GM19467 (cell line): ENCODE measurements around the gene SH3RF3.

ENCODE experiments used
- ATAC-seq: cut with Tn5 transposase; IDR thresholded peaks from one replicate; pipeline ENCODE4 v1.9.1; 2021; ENCODE audit warnings: mild to moderate bottlenecking, moderate library complexity; ENCODE audit not compliant: unreplicated experiment

The SH3RF3 gene

DNA sequence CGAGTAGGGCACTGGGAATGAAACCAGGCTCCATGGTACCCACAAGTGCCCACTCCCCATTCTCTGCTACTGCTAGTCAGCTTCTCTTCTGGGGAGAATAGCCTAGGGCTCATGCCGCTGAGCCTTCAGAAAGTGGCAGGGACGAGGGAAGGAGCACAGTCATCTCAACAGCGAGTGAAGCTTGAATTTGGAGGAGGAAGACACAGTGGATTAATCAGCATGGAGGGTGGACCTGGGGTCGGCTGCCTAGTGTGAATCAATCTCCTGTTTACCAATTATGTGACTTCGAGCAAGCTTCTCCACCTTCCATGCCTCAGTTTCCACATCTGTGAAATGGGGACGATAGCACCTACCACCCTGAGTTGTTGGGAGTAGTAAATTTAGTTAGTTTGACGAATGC is 327.8 kb downstream of the SH3RF3 start:
- no peak for ATAC-seq

DNA sequence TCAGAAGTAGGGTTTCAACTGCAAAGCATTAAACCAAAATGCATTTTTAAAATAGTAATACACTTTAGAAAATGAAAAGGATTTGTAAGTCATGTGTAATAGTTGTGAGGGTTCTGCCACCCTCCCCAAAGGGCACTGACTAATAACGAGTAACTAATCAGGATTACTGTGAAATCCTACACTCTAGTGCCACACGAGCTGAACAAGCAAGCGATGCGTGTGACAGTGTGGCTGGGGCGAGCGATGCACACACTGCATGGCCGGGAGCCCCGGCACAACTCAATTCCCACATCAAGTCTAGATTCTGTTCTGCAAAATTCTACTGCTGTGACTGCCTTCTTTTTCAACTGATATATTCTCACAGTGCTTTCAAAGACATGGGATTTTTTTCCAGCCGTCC is 328.4 kb downstream of the SH3RF3 start:
- no peak for ATAC-seq

DNA sequence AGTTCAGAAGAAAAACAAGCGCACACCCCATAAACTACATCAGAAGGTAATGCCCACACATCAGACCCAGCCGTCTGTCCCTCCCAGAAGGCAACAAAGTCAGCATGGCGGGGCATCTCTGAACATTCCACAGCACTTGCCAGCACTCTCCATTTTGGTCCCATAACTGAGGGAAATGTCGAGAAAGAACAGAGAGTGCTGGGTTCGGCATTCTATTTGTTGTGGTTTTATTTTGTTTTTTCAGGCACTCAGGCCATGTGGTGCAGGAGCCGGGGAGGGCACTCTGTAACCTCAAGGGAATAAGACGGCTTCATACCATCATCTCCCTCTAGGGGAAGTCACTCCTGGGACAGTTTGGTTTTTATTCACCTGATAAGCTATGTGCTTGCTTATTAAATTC is 328.8 kb downstream of the SH3RF3 start:
- no peak for ATAC-seq

DNA sequence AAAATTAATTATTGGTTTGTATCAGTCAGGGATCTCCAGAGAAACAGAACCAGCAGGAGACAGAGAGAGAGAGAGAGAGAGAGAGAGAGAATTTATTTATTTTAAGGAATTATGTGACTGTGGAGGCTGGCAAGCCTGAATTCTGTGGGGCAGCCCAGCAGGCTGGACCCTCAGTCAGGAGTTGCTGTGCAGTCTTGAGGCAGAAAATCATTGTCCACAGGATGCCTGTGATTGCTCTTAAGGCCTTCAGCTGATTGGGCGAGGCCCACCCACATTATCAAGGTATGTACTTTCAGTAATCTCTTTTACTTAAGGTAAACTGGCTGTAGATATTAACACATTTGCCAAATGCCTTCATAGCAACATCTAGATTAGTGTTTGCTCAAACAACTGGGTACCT is 329.5 kb downstream of the SH3RF3 start:
- ATAC-seq, result no peak

DNA sequence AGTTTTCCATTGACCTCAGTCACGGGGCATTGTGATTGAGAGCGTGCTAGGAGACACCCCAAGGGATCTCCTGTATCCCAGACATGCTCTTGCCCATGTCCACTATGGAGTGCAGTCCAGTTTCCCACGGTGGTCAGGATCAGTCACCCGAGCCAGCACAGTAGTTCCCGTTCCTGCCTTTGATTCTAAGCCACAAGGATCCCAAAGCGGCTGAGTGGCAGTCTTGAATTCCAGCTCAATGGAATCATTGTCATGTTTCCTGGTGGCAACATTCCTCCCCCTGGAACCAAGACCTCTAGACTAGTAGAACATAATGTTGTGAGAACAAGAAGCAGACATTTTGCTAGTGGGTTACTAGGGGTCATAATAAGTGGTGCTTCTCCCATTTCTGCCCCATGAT is 330.5 kb downstream of the SH3RF3 start:
- ATAC-seq, result no peak

DNA sequence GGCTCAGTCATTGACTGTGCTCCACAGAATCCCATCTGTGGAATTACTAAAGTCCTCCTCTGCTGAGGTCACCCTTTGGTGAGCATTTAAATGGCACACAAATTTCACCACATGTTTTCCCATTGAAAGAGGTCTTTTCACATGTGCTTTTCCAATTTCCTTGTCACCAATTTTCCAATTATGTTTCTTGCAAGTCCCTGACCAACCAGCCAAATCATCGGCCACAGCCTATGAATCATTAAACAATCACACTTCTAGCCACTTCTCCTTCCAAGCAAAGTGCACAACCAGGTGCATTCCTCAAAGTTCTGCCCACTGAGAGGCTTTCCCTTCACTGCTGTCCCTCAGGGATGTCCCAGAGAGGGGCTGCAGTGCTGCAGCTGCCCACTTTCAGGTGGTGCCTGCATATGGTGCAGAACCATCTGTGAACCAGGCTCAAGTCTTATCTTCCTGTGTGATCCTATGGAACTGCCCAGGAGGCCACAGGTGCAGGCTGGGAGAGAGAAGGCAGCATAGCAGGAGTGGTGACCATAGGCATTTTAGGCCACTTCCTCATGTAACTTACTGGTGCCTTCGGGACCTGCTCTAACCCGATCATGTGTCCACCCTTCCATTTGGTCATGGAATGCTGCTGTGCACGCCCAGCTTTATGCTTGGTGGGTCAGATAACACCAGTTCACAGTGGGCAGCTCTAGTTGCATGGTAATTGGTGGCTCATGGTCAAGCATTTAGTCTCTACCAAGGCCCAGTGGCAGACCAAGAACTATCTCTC is 331.7 kb downstream of the SH3RF3 start:
- ATAC-seq, result no peak

DNA sequence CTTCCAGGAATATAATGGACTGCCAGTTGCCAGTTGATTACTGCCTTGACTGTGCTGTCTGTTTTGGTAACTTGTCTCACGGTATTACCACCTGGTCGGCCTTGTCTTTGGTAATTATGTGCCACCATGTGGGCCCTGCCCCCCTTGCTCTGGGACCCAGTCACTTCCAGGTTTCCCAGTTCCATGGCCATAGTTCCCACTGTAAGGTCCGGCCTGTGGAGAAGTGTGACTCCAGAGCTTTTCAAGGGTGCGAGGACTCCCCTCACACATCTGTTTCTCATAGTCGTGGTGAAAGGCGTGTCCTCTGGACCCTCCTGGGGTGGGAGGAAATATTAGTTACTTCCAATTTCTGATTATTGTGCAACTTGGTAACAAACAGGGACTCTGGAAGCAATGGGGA is 334.2 kb downstream of the SH3RF3 start:
- no peak for ATAC-seq

DNA sequence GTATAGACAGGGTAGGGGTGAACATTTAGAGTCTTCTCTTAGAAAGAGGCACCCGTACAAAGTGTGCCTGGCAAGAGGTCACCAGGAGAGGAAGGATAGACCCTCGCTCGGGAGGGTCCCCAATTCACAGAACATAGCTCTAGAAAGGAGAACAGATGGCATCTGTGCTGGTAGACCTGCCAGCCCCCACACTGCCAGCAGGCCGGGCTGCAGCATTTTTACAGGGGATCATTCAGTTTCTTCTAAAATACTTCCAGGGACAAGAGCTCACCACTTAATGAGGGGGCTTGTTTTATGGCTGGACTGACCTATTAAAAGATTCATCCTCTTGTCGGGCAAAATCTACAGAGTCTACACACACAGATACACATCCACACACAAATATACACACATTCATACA is 334.9 kb downstream of the SH3RF3 start:
- ATAC-seq, result no peak

DNA sequence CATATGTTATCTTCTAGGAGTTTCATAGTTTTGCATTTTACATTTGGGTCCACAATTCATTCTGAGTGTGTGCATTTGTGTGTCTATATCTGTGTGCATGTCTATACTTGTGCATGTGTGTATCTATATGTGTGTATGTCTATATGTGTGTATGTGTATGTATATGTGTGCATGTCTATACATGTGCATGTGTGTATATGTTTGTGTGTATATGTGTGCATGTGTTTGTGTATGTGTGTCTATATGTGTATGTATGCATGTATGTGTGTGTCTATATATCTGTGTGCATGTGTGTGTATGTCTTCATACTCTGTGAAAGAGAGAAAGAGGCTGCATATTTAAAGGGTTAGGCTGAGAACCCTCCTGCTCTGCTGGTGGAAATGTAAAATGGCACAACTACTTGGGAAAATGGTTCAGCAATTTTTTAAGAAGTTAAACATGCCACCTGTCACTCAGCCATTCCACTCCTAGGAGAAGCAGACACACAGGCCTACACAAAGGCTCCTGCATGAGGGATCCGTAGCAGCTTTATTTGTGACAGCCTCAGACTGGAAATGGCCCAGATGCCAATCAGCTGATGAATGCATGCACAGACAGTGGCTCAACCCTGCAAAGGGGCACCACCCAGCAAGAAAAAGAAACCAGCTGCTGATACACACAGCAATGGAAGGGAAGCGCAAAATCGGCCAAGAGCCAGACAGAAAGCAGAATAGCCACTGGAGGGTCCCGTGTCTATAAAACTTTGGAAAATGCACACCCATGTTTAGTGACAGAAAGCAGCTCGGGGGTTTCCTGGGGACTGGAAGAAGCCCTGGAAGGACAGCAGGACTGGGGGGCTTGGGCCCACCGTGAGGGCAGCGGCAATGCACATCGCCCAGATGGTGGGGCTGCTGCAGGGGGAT is 337.9 kb downstream of the SH3RF3 start:
- no peak for ATAC-seq

DNA sequence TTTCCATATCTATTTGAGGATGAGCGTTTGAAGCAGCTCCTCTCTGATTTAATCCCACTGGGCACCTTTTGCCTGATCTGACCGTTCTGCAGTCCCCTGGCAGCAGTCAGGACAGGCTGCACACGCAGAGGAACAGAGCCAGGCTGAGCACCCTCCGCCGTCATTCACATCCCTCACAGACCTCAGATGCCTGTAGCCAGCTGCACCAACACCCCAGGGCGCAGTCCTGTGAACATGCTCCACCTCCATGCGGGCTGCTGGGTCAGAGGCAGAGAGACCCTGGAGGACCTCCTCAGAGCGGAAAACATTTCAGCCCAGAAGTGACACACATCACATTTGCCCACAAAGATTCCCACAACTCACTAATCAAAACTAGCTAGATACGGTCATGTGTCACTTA is 338.7 kb downstream of the SH3RF3 start:
- ATAC-seq, result no peak

DNA sequence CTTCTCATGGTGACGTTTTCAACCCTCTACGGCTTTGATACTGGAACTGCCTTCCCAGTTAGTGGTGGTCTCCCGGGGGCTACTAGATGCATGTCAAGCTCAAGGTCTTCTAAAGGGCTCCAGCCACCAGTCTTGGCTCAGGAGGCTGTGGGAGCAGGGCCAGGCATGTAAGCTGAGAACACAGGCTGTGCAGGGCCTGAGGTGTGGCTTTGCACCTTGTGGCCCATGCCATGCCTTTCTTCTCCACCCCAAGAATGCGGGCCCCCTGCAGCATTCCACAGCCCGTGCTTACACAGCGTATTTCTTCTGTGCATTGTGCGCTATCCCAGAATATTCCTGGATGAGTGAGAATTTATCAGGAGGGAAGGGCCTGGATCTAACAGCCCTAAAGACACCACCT is 339.9 kb downstream of the SH3RF3 start:
- ATAC-seq, result no peak

DNA sequence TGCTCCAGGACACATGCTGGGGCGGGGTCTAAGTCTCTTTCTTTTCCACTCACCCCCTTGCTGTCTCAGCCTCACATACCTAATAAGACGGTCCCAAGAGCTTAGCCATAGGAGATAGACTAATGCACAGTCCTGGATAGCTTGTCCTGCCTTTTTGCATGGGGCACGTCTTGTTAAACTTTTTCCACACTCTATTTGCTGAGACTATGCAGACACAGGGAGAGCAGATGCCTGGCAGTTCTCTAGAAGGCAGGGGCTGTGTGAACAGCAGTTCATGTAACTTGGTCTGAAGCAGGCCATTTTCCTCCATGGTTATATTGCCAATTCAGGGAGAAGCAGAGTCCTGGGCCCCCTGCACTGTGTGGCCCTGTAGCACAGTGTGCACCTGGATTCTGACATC is 342.7 kb downstream of the SH3RF3 start:
- no peak for ATAC-seq

DNA sequence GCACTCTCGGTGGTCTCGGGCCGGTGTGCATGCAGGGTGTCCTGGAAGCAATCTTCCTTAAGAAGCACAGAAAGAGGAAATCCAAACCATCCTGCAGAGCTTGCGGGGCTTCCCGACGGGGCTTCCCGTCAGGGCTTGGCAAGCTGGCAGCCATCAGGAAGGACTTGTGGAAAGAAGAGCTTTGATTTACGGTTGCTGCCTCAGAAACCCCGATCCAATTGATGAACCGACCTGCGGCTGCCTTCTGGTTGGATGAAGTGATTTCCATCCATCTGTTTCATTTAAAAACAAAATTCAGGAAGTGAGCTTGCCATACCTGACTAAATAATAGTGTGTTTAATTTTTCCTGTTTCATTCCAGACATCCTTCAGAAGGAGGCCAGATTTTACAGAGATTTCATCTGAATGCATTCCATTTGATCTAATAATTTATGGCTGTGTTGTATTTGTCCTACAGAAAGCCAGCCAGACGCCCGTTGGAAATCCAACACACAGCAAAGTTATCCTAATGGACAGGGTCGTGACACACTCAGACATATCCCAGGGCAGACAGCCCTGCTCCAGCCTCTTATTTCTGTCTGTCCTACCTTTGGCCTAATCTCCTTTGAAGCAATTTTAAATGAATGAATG is 343.4 kb downstream of the SH3RF3 start:
- ATAC-seq, result no peak

DNA sequence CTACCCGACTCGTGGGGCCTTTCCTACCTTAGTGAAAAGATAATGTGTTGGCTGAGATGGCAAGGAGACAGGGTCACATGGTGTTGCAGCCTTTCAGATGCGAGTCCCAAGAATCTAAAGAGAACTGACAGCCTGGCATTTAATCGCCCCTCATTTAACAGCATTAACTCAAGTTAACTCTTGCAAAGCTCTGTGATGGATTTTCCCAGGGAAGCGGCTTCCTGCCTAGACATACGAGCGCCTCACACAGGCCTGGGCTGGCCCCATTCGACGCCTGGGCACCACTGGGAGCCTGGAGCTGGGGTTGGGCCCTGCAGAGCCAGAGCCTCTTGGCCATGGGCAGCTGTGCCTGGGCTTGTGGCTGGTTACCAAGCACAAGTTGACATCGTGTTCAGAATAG is 344.0 kb downstream of the SH3RF3 start:
- ATAC-seq, result no peak

DNA sequence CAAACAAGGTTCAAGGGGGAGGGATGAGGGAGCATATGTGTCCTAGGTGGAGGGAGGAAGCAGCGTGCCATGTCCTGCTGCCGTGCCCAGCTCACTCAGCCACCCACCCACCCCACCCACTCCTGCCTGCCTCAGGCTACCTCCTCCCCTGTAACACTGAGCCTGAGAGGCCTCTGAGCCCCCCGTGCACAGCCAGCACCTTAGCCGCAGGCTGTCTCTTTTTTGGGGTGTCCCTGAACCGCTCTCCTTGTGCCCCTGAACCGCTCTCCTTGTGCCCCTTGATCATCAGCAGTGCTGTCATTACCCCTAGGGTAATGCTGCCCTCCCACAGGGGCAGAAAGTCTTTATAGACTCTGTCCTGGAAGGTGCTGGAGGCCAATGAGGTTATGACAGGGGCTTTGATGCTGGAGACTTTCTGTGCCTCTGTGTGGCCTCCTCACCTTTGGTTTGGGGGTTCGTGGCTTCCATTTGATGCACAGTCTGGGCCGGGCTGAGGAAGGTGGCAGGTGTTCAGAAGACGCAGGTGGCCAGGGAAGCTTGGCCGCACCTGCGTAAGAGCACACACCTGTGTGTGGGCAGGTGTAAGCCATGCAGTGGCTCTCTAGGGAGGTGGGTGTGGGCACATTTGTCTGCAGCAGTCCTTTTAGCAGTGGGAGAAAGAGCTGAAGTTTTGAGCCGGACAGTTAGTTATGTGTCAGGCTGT is 344.8 kb downstream of the SH3RF3 start:
- no peak for ATAC-seq

DNA sequence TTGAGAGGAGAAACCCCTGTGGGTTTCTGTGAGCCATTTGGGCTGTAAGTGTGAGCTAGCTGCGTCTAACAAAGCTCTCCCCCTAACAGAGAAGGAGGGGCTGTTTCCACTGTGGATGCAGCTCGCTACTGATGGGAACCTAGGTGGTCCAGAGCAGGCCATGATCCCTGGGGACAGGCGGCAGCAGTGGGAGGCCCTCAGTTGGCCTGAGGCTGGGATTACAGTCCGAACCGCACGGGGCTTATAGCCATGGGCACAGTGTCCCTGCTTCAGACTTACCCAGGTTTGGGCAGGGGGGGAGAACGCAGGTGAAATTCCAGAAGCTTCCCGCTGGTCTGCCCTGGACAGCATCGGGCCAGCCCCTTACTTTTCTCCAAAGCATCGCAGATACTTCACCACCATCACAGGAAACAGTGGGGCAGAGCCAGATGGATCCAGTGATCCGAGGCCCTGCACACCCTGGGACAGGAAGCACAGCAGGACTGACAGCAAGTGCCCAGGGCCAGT is 345.4 kb downstream of the SH3RF3 start:
- ATAC-seq, result no peak

DNA sequence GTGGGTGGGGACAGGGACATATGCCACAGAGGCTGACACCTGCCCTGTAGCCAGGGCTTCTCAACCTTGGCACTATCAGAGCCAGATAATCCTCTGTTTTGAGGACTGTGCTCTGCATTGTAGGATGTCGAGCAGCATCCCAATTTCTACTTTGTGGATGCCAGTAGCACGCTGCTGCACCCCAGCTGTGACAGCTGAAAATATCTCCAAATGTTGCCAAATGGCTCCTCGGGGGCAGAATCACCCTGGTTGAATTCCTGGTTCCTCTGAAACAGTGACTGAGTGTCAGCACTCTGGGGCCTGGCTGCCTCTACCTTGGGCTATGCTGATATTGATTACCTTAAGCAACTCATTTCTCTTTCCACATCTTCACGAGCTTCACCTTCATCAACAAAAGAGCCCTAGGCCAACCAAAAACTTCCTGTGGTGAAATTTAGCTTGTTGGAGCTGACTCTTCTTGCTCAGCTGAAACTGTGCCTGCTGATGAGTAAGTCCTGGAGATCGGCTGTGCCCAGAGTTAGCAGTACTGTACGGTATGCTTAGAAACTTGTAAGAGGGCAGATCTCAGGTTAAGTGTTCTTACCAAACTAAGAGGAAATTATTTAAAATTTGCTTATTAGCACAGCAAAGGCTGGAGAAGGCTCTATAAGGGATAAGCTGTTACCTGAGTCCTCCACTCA is 346.7 kb downstream of the SH3RF3 start:
- no peak for ATAC-seq

DNA sequence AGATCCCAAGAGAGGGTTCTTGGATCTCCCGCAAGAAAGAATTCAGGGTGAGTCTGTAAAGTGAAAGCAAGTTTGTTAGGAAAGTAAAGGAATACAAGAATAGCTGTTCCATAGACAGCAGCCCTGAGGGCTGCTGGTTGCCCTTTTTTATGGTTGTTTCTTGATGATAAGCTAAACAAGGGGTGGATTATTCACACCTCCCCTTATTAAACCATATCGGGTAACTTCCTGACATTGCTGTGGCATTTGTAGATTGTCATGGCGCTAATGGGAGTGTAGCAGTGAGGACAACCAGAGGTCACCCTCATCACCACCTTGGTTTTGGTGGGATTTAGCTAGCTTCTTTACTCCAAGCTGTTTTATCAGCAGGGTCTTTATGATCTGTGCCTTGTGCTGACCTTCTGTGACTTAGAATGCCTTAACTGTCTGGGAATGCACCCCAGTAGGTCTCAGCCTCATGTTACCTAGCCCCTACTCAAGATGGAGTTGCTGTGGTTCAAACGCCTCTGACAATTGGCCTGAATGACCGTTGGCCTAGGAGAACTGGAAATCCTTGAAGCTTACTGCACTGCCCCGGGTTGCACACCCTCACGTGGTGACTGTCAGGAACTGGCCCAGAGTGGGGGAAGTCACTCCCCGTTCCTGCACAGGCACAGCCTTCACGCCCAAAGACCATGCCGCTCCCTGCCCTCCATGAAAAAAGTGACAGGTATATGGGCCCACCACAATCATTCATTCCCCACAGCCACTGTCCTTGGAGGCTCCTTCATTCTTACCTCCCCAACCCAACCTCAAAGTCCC is 347.8 kb downstream of the SH3RF3 start:
- no peak for ATAC-seq

DNA sequence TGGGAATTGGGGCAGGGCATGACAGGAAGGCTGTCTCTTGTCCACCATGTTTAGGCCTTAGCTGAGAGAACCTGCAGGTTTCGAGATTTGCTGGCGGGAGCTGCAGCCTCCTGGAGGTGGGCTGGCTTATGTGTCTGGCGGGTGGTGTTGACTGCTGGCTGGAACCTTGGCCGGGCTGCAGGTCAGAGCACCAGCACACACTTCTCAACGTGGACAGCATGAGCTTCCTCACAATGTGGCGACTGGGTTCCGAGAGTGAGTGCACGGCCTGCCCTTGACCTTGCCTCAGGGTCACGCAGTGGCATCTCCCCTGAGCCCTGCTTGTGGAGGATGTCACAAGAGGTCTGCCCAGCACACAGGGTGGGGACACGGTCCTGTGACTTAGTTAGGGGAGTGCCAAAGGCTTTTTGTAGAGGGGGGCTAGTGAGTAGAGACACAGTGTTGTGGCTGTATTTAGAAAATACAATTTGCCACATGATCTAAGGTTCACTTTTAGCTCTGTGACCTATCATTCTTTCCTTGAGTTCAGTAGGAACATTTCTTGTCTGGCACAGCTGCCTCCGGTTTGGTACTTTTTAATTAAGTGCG is 350.0 kb downstream of the SH3RF3 start:
- ATAC-seq, result no peak
